Activated T-cell treated with anti-CD3 and anti-CD28 coated beads, Interleukin-2, amount 50 U/mL, for 1 hour (primary cell): Measurements from ENCODE around the gene APOL4.
"Not testable (repeated sequence)": the region's sequence is repeated elsewhere in the genome, so short reads cannot be mapped to it uniquely, and the experiment has no call there.

ENCODE experiments used
- DNase-seq: peaks from one replicate; pipeline ENCODE4 v3.0.0-alpha.2; 2020

The APOL4 gene, protein sequence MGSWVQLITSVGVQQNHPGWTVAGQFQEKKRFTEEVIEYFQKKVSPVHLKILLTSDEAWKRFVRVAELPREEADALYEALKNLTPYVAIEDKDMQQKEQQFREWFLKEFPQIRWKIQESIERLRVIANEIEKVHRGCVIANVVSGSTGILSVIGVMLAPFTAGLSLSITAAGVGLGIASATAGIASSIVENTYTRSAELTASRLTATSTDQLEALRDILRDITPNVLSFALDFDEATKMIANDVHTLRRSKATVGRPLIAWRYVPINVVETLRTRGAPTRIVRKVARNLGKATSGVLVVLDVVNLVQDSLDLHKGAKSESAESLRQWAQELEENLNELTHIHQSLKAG

DNA sequence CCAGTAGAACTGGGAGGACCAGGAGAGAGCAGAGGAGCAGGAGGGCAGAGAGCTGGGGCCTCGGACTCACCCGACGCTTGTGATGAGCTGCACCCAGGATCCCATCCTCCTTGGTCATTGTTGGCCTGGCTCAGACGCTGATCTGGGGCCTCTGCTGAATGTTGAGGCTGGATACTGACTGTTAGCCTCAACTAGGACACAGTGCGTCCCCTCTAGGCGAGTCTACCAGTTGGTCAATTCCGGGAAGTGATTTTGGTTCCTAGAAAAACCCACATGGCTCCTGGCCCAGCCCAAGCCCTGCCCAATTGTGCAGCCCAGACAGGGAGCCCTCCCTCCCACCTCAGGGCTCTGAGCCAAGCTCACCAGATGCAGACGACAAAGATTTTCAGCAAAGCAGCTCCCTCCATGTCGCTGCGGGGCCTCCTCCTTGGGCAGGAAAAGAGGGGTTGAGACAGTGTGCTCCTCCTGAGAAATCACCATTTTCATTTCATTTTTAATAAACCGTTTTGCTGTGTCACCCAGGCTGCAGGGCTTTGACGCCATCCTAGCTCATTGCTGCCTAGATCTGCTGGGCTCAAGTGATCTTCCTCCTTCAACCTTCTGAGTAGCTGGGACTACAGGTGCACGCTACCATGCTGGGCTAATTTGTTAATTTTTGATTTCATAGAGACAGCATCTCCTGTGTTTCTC, at the start of gene APOL4:
TSS of gene APOL4 (minus strand) at position 180 of the 690 bp plus-strand sequence. CDS start at position 105, 75 bp downstream.
- DNase-seq, result no peak

DNA sequence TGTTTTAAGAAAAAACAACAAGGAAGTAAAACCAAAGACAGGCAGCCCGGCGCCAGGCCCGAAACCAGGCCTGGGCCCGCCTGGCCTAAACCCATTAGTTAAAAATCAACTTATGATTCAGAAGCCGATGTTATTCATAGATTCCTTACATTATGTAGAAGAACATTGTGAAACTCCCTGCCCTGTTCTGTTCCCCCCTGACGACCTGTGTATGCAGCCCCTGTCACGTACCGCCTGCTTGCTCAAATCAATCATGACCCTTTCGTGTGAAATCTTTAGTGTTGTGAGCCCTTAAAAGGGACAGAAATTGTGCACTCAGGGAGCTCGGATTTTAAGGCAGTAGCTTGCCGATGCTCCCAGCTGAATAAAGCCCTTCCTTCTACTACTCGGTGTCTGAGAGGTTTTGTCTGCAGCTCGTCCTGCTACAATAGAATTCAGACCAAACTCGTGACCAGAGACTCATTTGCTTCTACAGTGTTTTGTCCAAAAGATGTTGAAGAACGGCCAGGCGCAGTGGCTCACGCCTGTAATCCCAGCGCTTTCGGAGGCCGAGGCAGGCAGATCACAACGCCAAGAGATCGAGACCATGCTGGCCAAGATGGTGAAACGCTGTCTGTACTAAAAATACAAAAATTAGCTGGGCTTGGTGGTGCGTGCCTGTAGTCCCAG, 48.8 kb upstream of the APOL4 start:
- DNase-seq, result not testable (repeated sequence)

DNA sequence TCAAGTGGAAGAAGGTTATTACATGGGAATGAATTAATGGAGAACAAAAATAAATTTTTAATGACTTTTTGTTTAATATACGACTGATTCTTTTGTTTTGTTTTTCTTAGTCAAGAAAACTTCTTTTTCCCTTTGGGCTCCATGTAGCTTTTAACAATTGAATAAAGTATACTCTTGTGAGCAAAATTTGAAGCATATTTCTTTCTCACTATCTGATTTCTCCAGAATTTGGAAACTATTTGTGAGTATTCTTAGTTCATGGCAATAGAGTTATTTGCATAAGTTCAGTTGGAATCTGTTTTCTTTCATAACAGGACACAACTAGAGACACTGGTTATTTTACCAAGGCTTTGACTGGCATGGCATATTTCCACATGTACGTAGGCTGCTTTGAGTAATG, 47.6 kb upstream of the APOL4 start:
- no peak for DNase-seq

DNA sequence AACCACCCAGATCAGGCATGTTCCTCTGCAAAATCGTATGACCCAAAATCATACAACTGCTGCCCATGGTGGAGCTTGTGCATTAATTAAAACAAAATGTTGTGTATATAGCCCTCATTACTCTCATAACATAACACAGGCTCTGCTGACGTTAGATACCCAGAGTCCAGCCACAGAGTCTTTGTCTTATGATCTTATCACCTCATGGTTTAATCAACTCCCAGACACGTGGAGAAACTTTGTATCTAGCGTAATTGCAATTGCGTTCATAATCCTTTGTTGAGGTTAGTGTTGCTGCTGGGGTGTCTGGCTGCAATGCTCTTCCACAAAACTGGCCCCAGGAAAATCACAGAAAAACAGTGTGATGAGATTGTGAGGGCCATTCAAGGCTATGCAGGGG, 46.3 kb upstream of the APOL4 start:
- no peak for DNase-seq

DNA sequence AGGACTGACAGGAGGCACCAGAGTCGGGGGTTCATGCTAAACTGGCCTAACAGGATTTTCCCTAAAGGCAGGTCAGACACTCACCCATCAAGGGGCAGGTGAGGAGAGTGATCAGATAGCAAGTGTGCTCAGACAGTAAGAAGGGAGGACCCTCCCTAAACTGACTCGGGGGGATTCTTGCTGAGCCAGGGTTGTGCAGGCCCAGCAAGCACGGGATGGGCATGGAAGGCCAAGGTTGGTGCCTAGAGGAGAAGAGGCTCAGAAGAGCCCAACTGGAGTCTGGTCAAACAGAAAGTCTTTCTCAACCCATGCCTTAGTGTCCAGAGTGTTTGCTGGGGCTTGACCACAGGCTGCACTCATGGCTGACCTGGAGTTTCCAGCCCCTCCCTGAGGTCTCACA, 45.1 kb upstream of the APOL4 start:
- no peak for DNase-seq

DNA sequence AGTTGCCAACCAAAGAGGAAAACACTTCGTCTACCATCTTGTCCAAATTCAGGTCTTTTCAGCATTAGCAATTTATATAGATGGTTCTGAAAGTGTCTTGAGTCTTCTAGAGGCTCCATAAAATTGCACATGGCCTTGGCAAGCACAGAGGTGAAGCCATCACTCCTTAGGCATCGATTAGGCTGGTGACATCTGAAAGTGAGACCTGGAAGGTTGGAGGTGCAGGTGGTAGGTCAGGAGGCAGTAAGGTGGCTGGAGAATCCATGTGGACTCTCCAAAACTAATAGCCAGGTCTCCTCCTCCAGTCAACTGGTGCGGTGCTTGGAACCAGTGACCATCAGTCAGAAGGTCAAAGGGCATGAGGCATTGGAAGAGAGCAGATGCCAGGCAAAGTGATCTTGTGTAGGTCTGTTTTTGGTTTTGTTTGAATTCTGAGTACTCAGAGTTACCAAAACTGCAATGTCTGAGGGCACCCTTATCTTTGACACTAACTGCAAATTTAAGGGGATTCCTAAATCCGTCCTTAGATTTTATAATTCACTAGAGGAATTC, 44.3 kb upstream of the APOL4 start:
- DNase-seq, result no peak

DNA sequence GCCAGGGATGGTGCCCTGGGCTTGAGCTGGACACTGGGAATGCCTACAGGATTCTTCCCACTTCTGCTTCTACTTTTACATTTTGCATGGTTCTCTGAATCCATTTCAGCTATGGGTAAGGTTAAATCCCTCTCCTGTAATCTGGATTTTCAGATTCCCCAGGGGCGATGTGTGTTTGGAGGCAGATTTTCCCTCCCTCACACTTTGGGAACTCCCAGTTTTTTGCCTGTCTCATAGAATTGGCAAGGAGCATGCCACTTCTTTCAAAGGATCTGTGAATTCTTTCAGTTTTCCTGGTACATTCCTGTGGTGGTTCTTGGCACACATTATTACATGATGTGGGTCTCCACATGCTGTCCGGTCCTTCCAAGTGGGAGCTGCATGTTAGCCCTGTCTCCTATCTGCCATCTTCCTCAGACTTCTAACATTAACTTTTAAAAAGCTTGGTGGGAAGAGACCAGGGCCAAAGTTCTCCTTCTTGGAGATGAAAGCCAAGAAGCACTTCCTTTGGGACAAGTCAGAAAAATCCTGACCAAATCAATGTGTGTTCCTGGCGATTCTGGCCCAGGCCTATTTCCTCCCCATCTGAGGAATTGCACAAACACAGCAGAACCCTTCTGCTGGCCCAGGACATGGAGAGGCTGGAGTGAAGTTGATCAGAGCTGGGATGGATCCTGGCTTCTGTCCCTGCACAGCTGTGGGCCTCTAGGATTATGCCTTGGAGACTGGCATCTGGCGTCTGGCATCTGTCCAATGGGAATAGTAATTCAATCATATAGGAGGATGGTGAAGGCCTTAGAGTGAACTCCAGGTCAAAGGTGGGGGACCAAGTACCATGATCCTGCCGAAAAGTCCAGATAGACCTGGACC, 43.1 kb upstream of the APOL4 start:
- DNase-seq, result no peak

DNA sequence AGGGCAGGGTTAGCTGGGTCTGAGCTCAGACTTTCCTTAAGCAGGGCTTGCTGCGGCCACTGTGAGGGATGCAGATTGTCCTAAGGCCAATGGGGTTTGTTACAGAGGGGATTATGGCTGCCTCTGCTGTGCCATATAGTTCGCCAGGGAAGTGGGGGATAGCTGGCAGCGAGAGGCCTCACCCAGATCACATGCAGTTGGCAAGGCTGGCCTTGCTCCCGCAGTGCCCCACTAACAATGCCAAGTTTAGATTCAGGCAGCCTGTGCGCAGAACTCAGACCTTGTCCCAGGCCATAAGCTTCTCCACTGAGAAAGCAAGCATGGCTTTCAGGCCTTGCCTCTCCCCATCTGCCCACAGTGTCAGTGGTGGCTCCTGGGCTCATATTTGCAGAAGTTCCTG, 42.4 kb upstream of the APOL4 start:
- DNase-seq, result no peak

DNA sequence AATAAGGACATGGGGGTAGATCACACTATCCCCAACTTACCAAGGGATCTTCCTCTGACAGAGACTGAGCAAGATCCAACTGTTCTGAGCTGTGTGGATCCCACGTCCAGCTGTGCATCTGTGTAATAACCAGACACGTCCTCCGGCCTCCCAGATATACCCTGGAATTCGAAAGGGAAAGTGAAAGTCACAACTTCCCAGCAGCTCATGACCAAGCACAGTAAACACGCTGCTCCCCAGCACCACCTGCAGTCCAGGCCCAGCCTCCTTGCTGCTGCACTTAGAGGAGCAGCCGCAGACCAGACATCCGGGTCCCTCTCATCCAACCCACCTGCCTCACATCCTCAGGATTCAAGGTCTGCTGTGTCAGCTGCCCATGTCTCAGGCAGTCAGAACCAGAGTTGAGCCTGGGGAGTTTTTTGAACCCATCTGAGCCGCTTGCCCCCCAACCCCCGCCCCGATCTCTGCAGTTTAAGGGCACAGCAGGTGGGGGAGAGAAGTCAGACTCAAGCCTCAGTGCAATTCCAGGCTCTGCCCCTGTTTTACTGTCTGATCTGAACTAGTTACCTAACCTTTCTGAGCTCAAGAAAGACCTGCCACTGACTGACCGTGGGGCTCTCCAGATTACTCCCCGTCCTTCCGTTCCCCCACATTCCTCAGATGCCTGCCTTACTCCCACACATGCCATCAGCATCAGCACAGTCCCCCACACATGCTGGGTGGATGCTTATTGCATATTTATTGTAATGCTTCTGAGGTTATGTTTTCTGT, 38.0 kb upstream of the APOL4 start, which contains the start of gene APOL2:
TSS of gene APOL2 (minus strand) at position 127 of the 771 bp plus-strand sequence. CDS start 6,365 bp downstream, outside the sequence.
- DNase-seq, result peak; percentile 82

DNA sequence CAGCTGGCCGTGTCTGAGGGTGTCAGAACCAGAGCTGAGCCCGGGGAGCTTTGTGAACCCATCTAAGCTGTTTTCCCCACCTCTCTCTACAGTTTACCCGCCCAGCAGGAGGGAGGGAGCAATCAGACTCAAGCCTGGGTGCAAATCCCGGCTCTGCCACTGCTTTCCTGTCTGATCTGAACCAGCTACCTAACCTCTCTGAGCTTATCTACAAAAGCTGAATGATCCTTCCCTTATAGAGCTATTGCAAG, 37.5 kb upstream of the APOL4 start:
- no peak for DNase-seq

DNA sequence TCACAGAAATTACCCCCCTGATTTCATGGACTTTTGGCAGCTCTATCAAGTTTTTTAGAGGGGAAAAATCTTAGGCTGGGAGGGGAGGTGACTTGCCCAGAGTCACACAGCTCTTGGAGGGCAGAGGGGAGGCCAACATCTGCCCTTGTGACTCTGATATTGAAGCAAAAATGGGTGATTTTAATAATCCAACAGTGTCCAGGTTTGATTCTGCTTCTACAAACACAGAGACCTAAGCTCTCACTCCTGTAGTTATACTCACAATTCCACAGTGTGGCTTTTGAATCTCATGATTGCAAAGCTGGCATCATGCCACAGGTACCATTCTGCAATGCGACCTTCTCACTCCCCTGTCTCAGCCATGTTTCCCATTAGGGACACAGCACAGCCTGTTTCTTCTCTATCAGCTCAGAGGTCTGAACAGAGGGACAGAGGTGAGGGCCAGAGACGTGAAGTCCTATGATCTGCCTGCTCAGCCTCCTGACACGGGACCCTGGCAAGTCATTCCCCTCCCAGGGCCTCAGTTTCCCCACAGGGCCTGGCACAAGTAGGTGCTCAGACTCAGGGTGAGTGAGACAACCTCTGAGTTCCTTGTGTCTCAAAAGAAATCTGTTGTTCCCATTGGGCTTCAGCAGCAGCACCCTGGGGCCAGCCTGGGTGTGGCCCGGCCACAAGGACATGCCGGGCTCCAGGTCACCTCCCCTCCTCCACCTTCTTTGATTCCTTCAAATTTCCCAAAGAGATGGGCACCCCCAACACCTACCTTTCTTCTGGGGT, 37.0 kb upstream of the APOL4 start:
- no peak for DNase-seq

DNA sequence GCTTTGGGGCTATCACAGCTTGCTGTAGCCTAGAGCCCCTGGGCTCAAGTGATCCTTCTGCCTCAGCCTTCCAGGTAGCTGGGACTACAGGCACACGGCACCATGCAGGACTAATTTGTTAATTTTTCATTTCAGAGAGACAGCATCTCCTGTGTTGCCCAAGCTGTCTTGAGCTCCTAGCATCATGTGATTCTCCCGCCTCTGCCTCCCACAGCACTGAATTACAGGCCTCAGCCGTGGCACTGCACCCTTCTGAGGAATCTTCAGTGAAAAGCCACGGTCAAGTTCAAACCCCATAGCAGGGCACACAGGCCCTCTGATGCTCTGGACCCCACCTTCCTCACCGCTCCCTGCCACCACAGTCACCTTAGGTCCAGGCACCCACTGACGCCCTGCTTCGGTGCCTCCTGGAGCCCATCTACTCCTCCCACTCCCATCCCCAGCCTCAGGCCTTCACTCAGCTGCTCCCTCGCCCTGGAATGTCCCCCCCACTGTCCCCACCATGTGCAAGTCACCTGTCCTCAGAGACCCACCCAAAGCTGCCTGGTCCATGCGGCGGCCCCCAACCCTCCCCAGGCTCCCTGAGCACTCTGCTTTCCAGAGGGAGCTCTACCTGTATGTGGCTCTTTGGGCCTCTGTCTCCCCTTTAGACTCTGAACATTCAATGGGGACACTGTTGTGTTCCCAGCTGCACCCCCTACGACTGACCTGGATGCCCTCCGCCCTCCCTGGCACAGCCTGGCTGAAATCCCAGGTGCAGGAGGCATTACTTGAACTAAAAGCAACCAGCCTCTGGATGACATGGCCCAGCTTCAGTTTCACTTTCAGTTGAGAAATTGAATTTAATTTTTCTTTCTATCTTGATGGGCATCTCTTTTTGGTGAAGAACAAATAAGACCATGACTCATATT, 36.1 kb upstream of the APOL4 start:
- no peak for DNase-seq

DNA sequence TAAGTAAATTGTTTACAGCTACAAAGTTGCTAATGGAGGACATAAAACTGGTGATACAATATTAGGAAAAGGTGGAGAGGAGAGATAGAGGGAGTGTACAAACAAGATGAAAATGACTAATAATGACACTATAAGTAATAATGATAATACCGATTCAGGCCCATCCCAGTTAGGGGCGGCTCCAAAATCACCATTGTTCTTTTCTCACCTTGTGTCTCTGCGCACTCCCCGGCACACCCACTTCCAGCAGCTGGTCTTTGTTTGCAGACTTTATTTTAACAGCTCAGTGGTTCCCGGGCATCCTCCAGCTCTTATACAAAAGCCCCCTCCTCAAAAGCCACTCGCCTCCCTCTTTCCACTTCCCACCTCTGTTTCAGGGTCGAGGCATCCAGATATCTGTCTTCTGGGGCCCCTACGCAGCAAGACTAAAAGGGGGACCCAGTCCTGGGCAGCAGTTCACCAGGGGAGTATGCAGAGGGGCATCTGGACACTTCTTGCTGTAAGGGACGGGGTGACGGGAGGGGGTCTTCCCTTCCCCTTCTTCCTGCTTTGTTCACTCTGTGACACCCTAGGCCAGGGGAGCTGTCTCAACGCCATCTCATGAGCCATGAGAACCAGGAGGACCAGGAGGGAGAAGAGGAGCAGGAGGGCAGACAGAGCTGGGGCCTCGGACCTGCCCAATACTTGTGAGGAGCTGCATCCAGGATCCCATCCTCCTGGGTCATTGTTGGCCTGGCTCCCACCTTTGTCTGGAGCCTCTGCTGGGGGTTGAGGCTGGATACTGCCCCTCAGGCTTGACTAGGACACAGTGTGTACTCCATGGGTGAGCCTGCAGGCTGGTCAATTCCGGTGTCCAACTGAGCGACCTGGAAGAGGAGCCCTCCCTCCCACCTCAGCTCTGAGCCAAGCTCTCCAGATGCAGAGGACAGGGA, 35.0 kb upstream of the APOL4 start:
- no peak for DNase-seq

DNA sequence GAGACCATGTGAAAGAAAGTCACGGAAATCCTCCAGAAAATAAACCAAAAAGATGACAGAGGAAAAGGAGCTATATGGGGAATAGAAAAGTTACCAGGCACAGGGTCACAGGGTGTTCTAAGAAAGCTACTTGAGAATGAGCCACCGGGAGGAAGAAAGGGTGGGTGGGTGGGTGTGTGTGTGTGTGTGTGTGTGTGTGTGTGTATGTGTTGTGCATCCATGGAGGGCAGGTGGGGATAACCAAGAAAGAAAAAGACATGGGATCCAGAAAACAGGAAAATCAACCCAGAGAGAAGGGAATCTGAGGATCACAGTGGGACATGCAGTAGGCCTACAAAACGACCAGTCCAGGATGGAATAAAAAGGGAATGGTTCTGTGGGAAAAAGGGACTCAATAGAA, 34.0 kb upstream of the APOL4 start:
- no peak for DNase-seq

DNA sequence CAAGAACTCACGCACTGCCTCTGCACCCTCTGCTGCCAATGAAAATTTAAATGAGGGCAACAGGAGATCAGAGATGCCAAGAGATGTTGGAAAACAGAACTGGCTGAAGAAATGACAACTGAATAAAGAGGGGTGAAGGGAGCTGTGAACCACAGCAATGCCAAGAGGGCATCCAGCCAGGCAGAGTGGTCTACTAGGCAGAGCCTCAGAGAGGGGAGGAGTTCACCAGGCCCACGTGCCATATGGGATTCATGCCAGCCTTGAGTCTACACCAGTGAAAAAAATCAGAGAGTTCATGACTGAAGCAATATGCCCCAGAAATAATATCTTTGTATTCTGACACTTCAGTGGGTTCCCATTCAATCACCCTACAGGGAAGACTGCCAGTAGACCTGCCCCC, 33.3 kb upstream of the APOL4 start:
- no peak for DNase-seq

DNA sequence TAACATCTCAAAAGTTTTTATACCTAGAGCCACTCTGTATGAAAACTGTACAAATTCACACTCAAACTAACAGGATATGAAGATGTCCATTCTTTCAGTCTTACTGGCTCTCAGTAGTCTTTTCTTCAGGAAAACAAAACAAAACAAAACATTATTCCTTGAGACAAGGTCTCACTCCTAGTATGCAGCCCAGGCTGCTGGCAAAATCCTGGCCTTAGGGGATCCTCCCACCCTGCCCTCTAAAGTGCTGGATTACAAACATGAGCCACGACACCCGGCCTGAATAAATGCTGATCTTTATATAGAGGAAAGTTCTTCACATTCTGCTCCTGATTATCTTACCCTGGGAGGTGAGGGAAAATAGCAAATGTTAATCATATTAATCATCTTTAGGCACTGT, 32.6 kb upstream of the APOL4 start:
- no peak for DNase-seq

DNA sequence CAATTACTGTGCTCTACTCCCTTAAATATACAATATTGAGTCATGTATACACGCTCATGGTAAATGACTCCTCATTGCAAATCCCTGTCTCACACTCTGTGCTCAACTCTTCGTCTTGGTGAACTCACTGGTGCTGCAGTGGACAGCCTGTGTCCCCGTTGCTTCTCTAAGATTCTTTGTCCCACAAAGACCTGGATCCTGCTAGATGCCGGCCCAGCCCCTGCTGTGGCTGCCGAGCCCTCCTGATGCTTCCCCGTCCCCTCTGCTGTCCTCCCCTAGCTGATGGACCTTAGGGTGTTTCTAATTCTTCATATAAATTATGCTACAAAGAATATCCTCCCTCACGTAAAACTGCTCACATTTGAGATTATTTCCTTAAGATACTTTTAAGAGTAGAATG, 32.2 kb upstream of the APOL4 start:
- DNase-seq, result no peak

DNA sequence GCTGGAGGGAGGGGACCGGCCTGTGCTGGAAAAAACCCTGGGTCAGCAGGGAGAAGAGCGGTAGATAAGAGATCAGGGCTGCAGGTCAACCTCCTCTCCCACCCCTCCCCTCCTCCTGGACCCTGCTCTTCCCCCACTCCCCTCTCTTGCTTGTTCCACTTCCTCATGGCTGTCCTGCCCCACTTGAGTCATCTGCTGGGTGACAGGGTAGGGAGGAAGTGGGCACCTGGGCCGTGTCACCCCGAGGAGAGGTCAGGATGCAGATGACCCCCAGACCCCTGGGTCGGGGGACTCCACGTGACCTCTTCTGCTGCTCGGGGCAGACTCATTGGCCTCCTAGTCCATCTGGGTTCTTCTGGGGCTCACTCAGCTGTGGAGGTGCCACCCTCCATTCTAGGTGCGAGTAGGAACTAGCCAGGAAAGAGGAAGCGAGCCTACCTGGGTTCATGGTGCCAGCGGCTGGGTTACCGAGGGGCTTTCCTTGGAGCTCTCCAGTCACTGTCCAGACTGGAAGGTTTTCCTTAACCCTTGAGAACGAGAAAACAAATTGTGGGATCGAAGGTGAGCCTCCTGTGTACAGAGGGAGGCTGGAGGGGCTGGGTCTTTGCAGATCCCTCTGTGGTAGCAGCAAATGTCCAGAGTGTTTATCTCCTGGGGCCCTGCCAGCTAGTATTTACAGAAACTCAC, 31.2 kb upstream of the APOL4 start:
- no peak for DNase-seq
